B cell (primary cell): ENCODE measurements around the gene ZRANB1. TPM values are rescaled to one million over a fixed set of nuclear protein-coding genes. Genes with fewer than 3 reads are reported as not detected.

Experiments used
- ATAC-seq: fragments of 200-7000 bp; cut with Tn5 transposase; one replicate; pipeline ENCODE4 v1.10.0; 2021; ENCODE audit warnings: low read depth, mild to moderate bottlenecking, moderate number of reproducible peaks, moderate library complexity
- CTCF ChIA-PET: fragments of 350-600 bp; sonication (Branson Sonifier 250); formaldehyde crosslinking; loops from one replicate; lab custom pipeline; 2021; ENCODE audit warnings: antibody characterized with exemption, inconsistent platforms; lab: Charles Lee
- POLR2A ChIA-PET: fragments of 350-600 bp; sonication (Branson Sonifier 250); formaldehyde crosslinking; loops from one replicate; lab custom pipeline; 2021; ENCODE audit warnings: antibody characterized with exemption; lab: Charles Lee
- DNase-seq: peaks from one replicate; pipeline ENCODE4 v3.0.0; 2013
- H2AFZ ChIP-seq: 2 replicates; pipeline ENCODE4 v1.6.1; 2012; ENCODE audit warnings: mild to moderate bottlenecking, low read depth, low read length; ENCODE audit not compliant: insufficient read depth, poor library complexity, severe bottlenecking
- H3K27ac ChIP-seq, 2 donors: 1 replicate in 1 of 2; 2 replicates in 1 of 2; pipeline ENCODE4 v1.5.1; 2012 to 2013; ENCODE audit warnings: low read length in 2 of 2, mild to moderate bottlenecking in 2 of 2, moderate library complexity in 1 of 2
- H3K27me3 ChIP-seq, 4 experiments: fragments of 200-600 bp in 1 of 4; sonication (generic) in 1 of 4; replicated peaks in 1 of 4; 1 replicate in 2 of 4; 2 replicates in 2 of 4; pipeline versions ENCODE4 v1.6.1 to v1.7.0; 2013 to 2016; ENCODE audit warnings: low read length in 3 of 4, mild to moderate bottlenecking in 2 of 4, mixed read lengths in 1 of 4, moderate library complexity in 1 of 4; ENCODE audit not compliant: insufficient read depth in 4 of 4, control insufficient read depth in 3 of 4; ENCODE audit errors: control extremely low read depth in 1 of 4
- H3K36me3 ChIP-seq, 2 experiments: replicated peaks in 1 of 2; 1 replicate in 1 of 2; 2 replicates in 1 of 2; pipeline versions ENCODE4 v1.6.1 to v1.7.1; 2013; ENCODE audit warnings: low read length in 1 of 2; ENCODE audit not compliant: insufficient read depth in 2 of 2, control insufficient read depth in 1 of 2; ENCODE audit errors: control extremely low read depth in 1 of 2, extremely low read depth in 1 of 2
- H3K4me1 ChIP-seq, 2 donors: fragments of 200-600 bp in 1 of 2; sonication (generic) in 1 of 2; 1 replicate in 1 of 2; 2 replicates in 1 of 2; pipeline versions ENCODE4 v1.5.1 to v1.6.1; 2013 to 2017; ENCODE audit warnings: low read length in 2 of 2; ENCODE audit not compliant: control insufficient read depth in 2 of 2, insufficient read depth in 2 of 2
- H3K4me2 ChIP-seq: replicated peaks from 2 replicates; pipeline ENCODE3; 2012; ENCODE audit warnings: mild to moderate bottlenecking, low read depth, low read length; ENCODE audit not compliant: poor library complexity, severe bottlenecking
- H3K4me3 ChIP-seq, 5 experiments: fragments of 200-600 bp in 1 of 5; sonication (generic) in 1 of 5; 1 replicate in 3 of 5; 2 replicates in 2 of 5; pipeline versions ENCODE4 v1.5.1 to v1.7.0; 2011 to 2016; ENCODE audit warnings: low read length in 4 of 5, mild to moderate bottlenecking in 4 of 5, low read depth in 2 of 5, control low read depth in 1 of 5, moderate library complexity in 1 of 5; ENCODE audit not compliant: insufficient read depth in 1 of 5; ENCODE audit errors: control extremely low read depth in 1 of 5, extremely low read depth in 1 of 5
- H3K79me2 ChIP-seq: fragments of 200-600 bp; sonication (generic); one replicate; pipeline ENCODE4 v1.6.0; 2016; ENCODE audit warnings: low read length; ENCODE audit not compliant: control insufficient read depth, insufficient read depth
- H3K9ac ChIP-seq: fragments of 200-600 bp; sonication (generic); 2 replicates; pipeline ENCODE4 v1.6.1; 2017; ENCODE audit warnings: mild to moderate bottlenecking, low read length, moderate library complexity
- H3K9me3 ChIP-seq, 3 donors: one replicate each; pipeline versions ENCODE4 v1.6.1 to v1.7.1; 2013; ENCODE audit warnings: low read length in 2 of 3; ENCODE audit not compliant: control insufficient read depth in 2 of 3, insufficient read depth in 1 of 3; ENCODE audit errors: control extremely low read depth in 1 of 3
- H4K20me1 ChIP-seq: 2 replicates; pipeline ENCODE4 v1.6.0; 2012; ENCODE audit warnings: mild to moderate bottlenecking, low read length; ENCODE audit not compliant: insufficient read depth, control insufficient read depth, poor library complexity, severe bottlenecking
- H3K27ac Mint-ChIP-seq: one replicate; pipeline ENCODE4 v1.8.0; 2021; ENCODE audit warnings: mixed read lengths
- H3K27me3 Mint-ChIP-seq: one replicate; pipeline ENCODE4 v1.8.0; 2021; ENCODE audit warnings: mixed read lengths
- H3K4me1 Mint-ChIP-seq: one replicate; pipeline ENCODE4 v1.8.0; 2021; ENCODE audit warnings: mixed read lengths
- H3K4me3 Mint-ChIP-seq: one replicate; pipeline ENCODE4 v1.8.0; 2021; ENCODE audit warnings: mixed read lengths
- H3K9me3 Mint-ChIP-seq: one replicate; pipeline ENCODE4 v1.8.0; 2022; ENCODE audit warnings: mixed read lengths; ENCODE audit not compliant: insufficient read depth
- EZH2 ChIP-seq: IDR thresholded peaks from 2 replicates; pipeline ENCODE4 v1.6.1; 2012; ENCODE audit warnings: borderline replicate concordance, low read depth, mild to moderate bottlenecking, moderate library complexity, low read length; ENCODE audit not compliant: insufficient read depth, poor library complexity, severe bottlenecking
- WGBS: methylation state at CpG from one replicate; pipeline ENCODE4 v1.1.5; 2013; ENCODE audit warnings: missing lambda C conversion rate; ENCODE audit not compliant: insufficient coverage; 5-methylcytosine and 5-hydroxymethylcytosine counted together
- intact Hi-C: fragments of 100-400 bp; cut with micrococcal nuclease; formaldehyde crosslinking; loops from one replicate; pipeline ENCODE4 v1.10.0; 2022
- polyA plus RNA-seq: library from polyadenylated mRNA; depleted of rRNA; stranded (reverse); fragments of >200 nt; gene quantifications from 2 replicates; pipeline ENCODE4 v1.2.3, GENCODE V29; 2012
- total RNA-seq, 2 donors: library from RNA; stranded (reverse); fragments of 120-200 nt in 1 of 2; gene quantifications; 1 replicate in 1 of 2; 2 replicates in 1 of 2; pipeline versions ENCODE4 v1.2.3 to v1.2.4, GENCODE V29; 2013 to 2022
- TF ChIP-seq, protein P1 (sequence below): fragments of 200-600 bp; IDR thresholded peaks from one replicate; pipeline ENCODE4 v1.8.0; 2022; ENCODE audit warnings: antibody characterized with exemption, mild to moderate bottlenecking

ZRANB1 gene
- total and polyA plus RNA-seq, 2 donors (not counting 1 experiment from before 2014, with no cell fraction given) = 6.5 to 28.0 TPM

DNA sequence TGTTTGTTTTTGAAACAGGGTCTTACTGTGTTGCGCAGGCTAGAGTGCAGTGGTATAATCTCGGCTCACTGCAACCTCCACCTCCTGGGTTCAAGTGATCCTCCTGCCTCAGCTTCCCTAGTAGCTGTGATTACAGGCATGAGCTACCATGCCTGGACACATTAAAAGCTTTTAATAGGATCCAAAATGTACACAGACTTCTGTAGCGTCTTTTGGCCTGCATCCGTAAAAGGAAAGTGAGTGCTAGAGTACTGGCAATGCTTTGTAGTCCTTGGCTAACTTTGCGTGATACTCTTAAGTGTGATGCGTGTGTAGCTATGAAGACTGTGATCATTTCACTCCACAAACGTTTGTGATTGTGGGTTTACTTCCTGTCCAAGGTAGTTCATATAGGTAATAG, 13.3 kb downstream of the ZRANB1 start:
- ATAC-seq (no peak), DNase-seq (no peak)
- H3K9me3 ChIP-seq = no peaks in the 10 kb centered on the region
- peaks cover 0 to 5% of the 10 kb centered on the region in 2 experiments for H3K36me3 ChIP-seq
- intact Hi-C loops = no loop called here
- peaks cover 67% of the 10 kb centered on the region for H4K20me1 ChIP-seq
- H3K4me3 Mint-ChIP-seq = no peak overlapping the region
- ChIA-PET CTCF (no interaction called here), POLR2A (no interaction called here)
- H3K4me1 Mint-ChIP-seq = peaks cover 53% of the 10 kb centered on the region
- H3K27ac Mint-ChIP-seq = no peak overlapping the region
- peaks cover 7 to 13% of the 10 kb centered on the region in 2 donors for H3K4me1 ChIP-seq
- no peak overlapping the region for H3K9ac ChIP-seq
- TF ChIP-seq, protein P1, sequence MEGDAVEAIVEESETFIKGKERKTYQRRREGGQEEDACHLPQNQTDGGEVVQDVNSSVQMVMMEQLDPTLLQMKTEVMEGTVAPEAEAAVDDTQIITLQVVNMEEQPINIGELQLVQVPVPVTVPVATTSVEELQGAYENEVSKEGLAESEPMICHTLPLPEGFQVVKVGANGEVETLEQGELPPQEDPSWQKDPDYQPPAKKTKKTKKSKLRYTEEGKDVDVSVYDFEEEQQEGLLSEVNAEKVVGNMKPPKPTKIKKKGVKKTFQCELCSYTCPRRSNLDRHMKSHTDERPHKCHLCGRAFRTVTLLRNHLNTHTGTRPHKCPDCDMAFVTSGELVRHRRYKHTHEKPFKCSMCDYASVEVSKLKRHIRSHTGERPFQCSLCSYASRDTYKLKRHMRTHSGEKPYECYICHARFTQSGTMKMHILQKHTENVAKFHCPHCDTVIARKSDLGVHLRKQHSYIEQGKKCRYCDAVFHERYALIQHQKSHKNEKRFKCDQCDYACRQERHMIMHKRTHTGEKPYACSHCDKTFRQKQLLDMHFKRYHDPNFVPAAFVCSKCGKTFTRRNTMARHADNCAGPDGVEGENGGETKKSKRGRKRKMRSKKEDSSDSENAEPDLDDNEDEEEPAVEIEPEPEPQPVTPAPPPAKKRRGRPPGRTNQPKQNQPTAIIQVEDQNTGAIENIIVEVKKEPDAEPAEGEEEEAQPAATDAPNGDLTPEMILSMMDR = no peak
- TF ChIP-seq EZH2 = no peak
- WGBS = 100% methylated on average over 2 of the region's 7 CpGs
- H3K4me2 ChIP-seq = no peak overlapping the region
- no peaks in the 10 kb centered on the region for H3K9me3 Mint-ChIP-seq
- no peaks in the 10 kb centered on the region for H3K27me3 Mint-ChIP-seq
- H3K27me3 ChIP-seq = no peaks in the 10 kb centered on the region
- H3K79me2 ChIP-seq = peaks cover 77% of the 10 kb centered on the region
- H3K27ac ChIP-seq = no peak overlapping the region
- no peak overlapping the region for H3K4me3 ChIP-seq
- H2AFZ ChIP-seq = no peak overlapping the region

GRCh38 chr10:124955868-124956267, 13.9 kb downstream of the ZRANB1 start:
- Histone ChIP-seq H3K4me1 (peaks cover 7 to 13% of the 10 kb centered on the region in 2 donors), H3K4me2 (no peak overlapping the region), H3K79me2 (peaks cover 72% of the 10 kb centered on the region), H3K36me3 (peaks cover 0 to 5% of the 10 kb centered on the region in 2 experiments), H4K20me1 (peaks cover 61% of the 10 kb centered on the region), H3K27ac (no peak overlapping the region), H3K4me3 (no peak overlapping the region), H3K9me3 (no peaks in the 10 kb centered on the region), H2AFZ (no peak overlapping the region), H3K27me3 (no peaks in the 10 kb centered on the region), H3K9ac (no peak overlapping the region)
- DNase-seq = no peak
- Mint-ChIP-seq H3K4me3 (no peak overlapping the region), H3K27me3 (no peaks in the 10 kb centered on the region), H3K9me3 (no peaks in the 10 kb centered on the region), H3K4me1 (peaks cover 53% of the 10 kb centered on the region), H3K27ac (no peak overlapping the region)
- intact Hi-C loops = no loop called here
- TF ChIP-seq, protein P1 = no peak
- TF ChIP-seq EZH2 = no peak
- ChIA-PET CTCF (no interaction called here), POLR2A (no interaction called here)
- WGBS = 90% methylated on average over 5 of the region's 10 CpGs
- ATAC-seq = no peak
